Inferior parietal cortex (tissue), 1 donor: ENCODE results near the gene OVOL3.
A peak's percentile ranks its signal among the peaks of the same experiment; 100 is the strongest.
"Not testable (repeated sequence)": the region's sequence is repeated elsewhere in the genome, so short reads cannot be mapped to it uniquely, and the experiment has no call there.

Experiments
- DNase-seq: peaks from one replicate; pipeline ENCODE4 v3.0.0-alpha.2; 2016; ENCODE audit errors: extremely low spot score

The OVOL3 gene

GRCh38 chr19:36131221-36131620 lies 20.3 kb downstream of the OVOL3 start:
- not testable (repeated sequence) for DNase-seq

- not testable (repeated sequence) for DNase-seq
Measured at GRCh38 chr19:36134867-36135266, 23.9 kb downstream of the OVOL3 start.

- no peak for DNase-seq
Measured at GRCh38 chr19:36136964-36137686, 26.2 kb downstream of the OVOL3 start.

DNA sequence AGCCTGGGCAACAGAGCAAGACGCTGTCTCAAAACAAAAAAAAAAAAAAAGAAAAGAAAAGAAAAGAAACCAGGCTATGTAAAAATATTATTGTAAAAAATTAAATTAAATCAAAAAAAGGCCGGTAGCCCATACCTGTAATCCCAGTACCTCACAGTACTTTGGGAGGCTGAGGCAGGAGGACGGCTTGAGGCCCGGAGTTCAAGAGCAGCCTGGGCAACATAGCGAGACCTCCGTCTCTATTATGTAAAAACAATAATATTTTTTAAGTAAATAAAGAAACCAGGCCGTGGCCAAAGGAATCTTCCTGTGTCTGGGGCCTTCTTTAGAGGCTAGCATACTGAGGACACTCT lies 28.2 kb downstream of the OVOL3 start:
- no peak for DNase-seq

- DNase-seq = peak; percentile 95
Measured at GRCh38 chr19:36139473-36140303, 28.7 kb downstream of the OVOL3 start, which contains the start of gene CAPNS1. Gene CAPNS1, plus strand, starts transcription at chr19:36140066. Its CDS starts 946 bp downstream, at chr19:36141012.

- DNase-seq = peak; percentile 37
Measured at GRCh38 chr19:36140304-36141038, 29.5 kb downstream of the OVOL3 start.

DNA sequence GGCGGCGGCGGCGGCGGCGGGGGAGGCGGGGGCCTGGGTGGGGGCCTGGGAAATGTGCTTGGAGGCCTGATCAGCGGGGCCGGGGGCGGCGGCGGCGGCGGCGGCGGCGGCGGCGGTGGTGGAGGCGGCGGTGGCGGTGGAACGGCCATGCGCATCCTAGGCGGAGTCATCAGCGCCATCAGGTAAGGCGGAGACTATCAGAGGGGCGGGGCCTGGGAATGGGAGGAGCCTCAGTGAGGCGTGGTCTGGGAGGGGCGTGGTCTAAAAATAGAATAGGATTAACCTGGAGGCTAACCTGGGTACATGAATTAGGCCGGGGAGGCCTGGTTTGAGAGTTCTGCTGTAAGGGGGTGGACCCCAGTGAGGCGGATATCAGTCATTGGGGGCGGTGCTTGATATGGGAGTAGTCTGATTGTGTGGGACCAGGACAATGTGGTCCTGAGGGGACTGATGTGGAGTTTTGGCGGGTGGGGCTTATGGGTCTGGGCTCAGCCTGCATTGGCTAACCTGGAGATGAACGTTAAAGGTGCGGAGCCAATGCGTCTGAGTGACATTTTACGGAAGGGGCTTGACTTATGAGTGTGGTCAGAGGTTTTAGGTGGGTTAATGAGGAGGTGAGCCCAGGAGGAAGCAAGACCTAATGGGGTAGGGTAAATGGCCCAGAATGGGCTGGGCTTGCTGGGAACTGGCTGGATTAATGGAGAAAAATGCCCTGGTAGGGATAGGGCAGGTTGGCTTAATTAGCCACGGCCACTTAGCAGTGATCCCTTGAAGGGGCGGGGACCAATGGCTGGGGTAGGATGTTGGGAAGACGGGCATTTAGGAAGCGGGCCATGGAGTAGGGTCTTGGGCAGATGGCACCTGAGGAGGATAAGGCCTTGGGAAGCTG lies 30.3 kb downstream of the OVOL3 start:
- peak; percentile 52 for DNase-seq

- DNase-seq = no peak
Measured at GRCh38 chr19:36142046-36142445, 31.1 kb downstream of the OVOL3 start.

GRCh38 chr19:36142496-36142895 lies 31.6 kb downstream of the OVOL3 start:
- DNase-seq = no peak

- no peak for DNase-seq
Measured at GRCh38 chr19:36144624-36145023, 33.7 kb downstream of the OVOL3 start.

- DNase-seq = no peak
Measured at GRCh38 chr19:36149673-36150406, 38.9 kb downstream of the OVOL3 start.

DNA sequence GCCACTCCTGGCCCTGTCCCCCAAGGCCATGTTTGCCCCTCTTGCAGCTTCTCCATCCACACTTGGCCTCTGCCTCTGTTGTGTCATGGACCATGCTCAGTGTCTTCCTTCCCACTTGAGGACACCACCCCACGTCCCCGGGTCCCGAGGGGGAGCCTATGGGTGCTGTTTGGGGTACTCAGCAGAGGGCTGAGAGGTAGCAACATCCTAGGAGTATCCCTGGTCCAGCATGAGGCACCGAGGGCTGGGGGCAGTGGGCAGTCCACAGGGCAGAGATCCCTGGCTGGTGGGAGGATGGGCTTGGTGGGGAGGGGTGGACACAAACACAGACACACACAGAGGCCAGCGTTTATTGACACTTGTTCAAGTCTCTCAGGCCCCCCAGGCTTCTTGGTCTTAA lies 39.6 kb downstream of the OVOL3 start:
- DNase-seq = no peak

- no peak for DNase-seq
Measured at GRCh38 chr19:36151144-36152018, 40.4 kb downstream of the OVOL3 start.

DNA sequence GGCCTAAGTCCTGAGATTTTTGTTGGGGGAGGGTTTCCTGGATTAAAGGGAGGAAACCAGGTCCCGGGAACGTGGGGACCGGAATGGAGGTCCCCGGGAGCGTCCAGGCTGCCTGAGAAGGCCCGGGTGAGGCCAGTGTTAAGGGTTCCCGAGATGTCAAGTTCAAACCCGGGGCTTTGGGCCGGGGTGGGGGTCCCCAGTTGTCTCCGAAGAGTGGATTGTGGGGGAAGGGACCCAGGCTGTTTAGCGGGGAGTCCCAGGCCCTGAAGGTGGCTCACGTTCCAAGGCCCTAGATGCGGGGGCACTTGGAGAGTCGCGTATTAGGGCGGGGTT lies 41.0 kb downstream of the OVOL3 start:
- no peak for DNase-seq

DNA sequence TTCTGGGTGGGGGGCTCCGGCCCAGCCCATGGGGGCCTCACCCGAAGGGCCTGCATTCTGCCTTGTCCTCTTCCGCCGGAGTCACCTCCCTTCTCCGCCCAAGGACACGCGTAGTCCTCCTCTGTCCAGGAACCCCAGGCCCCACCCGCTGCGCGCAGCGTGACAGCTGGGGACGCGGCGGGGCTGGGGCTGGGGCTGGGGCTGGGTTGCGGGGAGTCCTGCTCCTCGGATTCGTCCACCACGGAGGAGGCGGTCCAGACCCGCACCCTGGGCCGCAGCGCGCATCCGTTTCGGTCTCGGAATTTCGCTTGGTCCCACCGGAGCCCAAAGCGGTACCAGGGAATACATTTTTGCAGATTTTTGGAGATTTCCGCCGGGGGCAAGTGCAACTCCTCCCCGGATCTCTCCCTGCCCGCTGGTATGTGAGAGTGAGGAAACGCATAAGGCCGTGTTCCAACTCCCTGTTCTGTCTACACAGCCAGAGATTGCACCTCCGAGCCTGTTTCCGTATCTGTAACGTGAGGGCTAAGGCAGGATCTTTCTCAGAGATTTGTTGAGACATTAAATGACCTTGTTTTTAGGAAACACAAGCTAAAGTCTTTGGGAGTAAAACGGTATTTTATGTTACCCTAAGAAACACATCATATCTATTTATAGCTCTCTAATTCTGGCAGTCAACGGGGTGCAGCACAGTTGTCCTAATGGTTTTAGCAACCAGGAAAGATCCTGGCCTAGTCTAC lies 41.6 kb downstream of the OVOL3 start, which contains the start of gene COX7A1:
Gene COX7A1, minus strand, starts transcription at position 96 of the 740 bp plus-strand sequence. Its CDS starts 40 bp downstream, at position 56.
- DNase-seq = no peak

- DNase-seq = no peak
Measured at GRCh38 chr19:36153126-36153525, 42.2 kb downstream of the OVOL3 start.

DNA sequence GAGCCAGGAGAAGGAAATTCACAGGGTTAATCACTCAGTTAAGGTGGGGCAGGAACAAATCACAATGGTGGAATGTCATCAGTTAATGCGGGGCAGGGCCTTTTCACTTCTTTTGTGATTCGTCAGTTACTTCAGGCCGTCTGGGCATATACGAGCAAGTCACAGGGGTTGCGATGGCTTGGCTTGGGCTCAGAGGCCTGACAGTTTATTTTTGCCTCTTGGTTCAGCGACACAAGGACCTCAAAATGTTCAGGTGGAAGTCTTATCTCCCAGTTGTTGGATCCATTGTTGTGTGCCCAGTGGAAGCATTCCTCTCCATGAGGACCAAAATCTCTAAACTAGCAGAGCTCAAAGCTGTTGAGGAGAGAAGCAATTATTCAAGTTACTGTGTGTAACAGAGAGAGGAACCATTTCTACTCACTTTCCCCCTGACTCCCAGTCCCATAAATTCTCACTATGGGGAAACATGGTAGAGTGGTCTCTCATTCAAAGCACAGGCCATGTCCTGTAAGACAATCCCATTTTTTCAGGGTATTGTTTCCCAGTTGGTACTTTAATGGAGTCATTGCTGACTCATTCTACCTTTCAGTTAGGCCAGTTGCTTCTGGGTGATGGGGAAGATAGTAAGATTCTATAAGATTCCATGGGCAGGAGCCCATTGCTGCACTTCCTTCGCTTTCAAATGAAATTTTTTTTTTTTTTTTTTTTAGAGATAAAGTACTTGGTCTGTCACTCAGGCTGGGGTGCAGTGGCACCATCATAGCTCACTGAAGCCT lies 50.1 kb downstream of the OVOL3 start:
- DNase-seq = no peak
